A172 (cell line): ENCODE data around the gene SAMSN1. TPM values are rescaled to one million over a fixed set of nuclear protein-coding genes. Genes with fewer than 3 reads are reported as not detected.
A peak's percentile ranks its signal among the peaks of the same experiment; 100 is the strongest.
"Not testable (repeated sequence)": the region's sequence is repeated elsewhere in the genome, so short reads cannot be mapped to it uniquely, and the experiment has no call there.

Experiments used
- DNase-seq: peaks from one replicate; pipeline ENCODE4 v3.0.0-alpha.2; 2015; ENCODE audit warnings: low spot score
- total RNA-seq: library from RNA; depleted of rRNA; stranded (reverse); fragments of >200 nt; shearing (Covaris generic); gene quantifications from 2 replicates; pipeline ENCODE4 v1.2.3, GENCODE V29; 2014

Gene SAMSN1
- total RNA-seq, 1 experiment from 2014 or later: not detected

GRCh38 chr21:14566894-14567293, 20.8 kb upstream of the SAMSN1 start:
- DNase-seq: no peak

- no peak for DNase-seq
Observed at GRCh38 chr21:14562959-14563358, 16.8 kb upstream of the SAMSN1 start.

GRCh38 chr21:14560555-14560954, 14.4 kb upstream of the SAMSN1 start:
- no peak for DNase-seq

GRCh38 chr21:14560139-14560538, 14.0 kb upstream of the SAMSN1 start:
- no peak for DNase-seq

GRCh38 chr21:14559102-14559501, 13.0 kb upstream of the SAMSN1 start:
- DNase-seq: no peak

- no peak for DNase-seq
Observed at GRCh38 chr21:14557413-14557812, 11.3 kb upstream of the SAMSN1 start.

- DNase-seq: no peak
Observed at GRCh38 chr21:14554948-14555347, 8.8 kb upstream of the SAMSN1 start.

- DNase-seq: no peak
Observed at GRCh38 chr21:14553422-14553821, 7.3 kb upstream of the SAMSN1 start.

- DNase-seq: no peak
Observed at GRCh38 chr21:14551741-14552140, 5.6 kb upstream of the SAMSN1 start.

GRCh38 chr21:14550135-14550534, 4.0 kb upstream of the SAMSN1 start:
- DNase-seq: no peak

- no peak for DNase-seq
Observed at GRCh38 chr21:14548779-14549178, 2.7 kb upstream of the SAMSN1 start.

- no peak for DNase-seq
Observed at GRCh38 chr21:14547834-14548513, 1.9 kb upstream of the SAMSN1 start.

GRCh38 chr21:14546719-14547118, 604 bp upstream of the SAMSN1 start:
- not testable (repeated sequence) for DNase-seq

GRCh38 chr21:14543983-14544382, 2.1 kb downstream of the SAMSN1 start:
- DNase-seq: no peak

- DNase-seq: no peak
Observed at GRCh38 chr21:14542638-14543037, 3.5 kb downstream of the SAMSN1 start.

- DNase-seq: no peak
Observed at GRCh38 chr21:14541841-14542490, 4.1 kb downstream of the SAMSN1 start.

- DNase-seq: no peak
Observed at GRCh38 chr21:14538483-14538882, 7.6 kb downstream of the SAMSN1 start.

- DNase-seq: no peak
Observed at GRCh38 chr21:14536929-14537328, 9.2 kb downstream of the SAMSN1 start.

- no peak for DNase-seq
Observed at GRCh38 chr21:14535702-14536101, 10.4 kb downstream of the SAMSN1 start.

GRCh38 chr21:14533499-14534428, 12.4 kb downstream of the SAMSN1 start:
- DNase-seq: peak; percentile 71

- no peak for DNase-seq
Observed at GRCh38 chr21:14531757-14532316, 14.3 kb downstream of the SAMSN1 start.

- DNase-seq: no peak
Observed at GRCh38 chr21:14530592-14530991, 15.5 kb downstream of the SAMSN1 start.
